Measurements from ENCODE around the gene PKHD1. TPM values are rescaled to one million over a fixed set of nuclear protein-coding genes. Genes with fewer than 3 reads are reported as not detected.

The PKHD1 gene
- total RNA-seq, 6 experiments from 2014 or later, result 1.2 to 3.0 (median 2.3) TPM

- no peak for DNase-seq
- 91% methylated on average over 3 of the region's 3 CpGs for WGBS (ENCODE audit: insufficient coverage, low coverage, low lambda C conversion rate, missing lambda C conversion rate)
- no peak for TF ChIP-seq POLR2A (IDR thresholded peaks at IDR 0.05)
- Histone ChIP-seq H3K27me3 (no peaks in the 10 kb centered on the region), H3K4me3 (no peak overlapping the region), H3K9me3 (no peaks in the 10 kb centered on the region), H3K4me1 (peaks cover 0 to 4% (median 0%) of the 10 kb centered on the region in 4 donors), H3K27ac (no peak overlapping the region), H3K36me3 (no peaks in the 10 kb centered on the region)
- intact Hi-C loops (cut with DNase I), result no loop called here
- no peak for ATAC-seq
Observed at GRCh38 chr6:52061481-52061880, 25.9 kb downstream of the PKHD1 start.

DNA sequence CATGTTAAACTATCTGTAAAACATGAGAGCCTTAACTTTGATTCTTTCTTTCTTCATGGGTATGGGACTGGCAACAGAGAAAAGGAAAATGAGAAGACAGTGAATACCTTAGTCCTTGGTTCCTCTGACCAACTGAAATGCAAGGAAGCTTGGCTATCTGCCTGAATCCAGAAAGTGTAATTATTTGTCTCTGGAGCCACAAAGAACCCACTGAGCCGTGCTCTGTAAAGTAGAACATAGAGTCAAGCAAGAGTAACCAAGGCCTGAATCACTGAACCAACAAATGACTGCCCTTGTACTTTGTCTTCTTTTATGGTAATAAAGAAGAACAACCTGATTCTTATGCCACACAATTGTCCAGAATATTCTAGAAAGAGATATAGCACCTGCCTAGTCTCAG lies 27.6 kb downstream of the PKHD1 start:
- TF ChIP-seq CTCF (IDR thresholded peaks at IDR 0.05), result no peak
- no peak overlapping the region for H3K4me3 ChIP-seq
- no peaks in the 10 kb centered on the region for H3K27me3 ChIP-seq
- WGBS (ENCODE audit: insufficient coverage, low coverage, low lambda C conversion rate, missing lambda C conversion rate), result 33% methylated on average over 1 of the region's 1 CpG
- H3K4me1 ChIP-seq, result peaks cover 0 to 4% (median 0%) of the 10 kb centered on the region in 4 donors
- intact Hi-C loops (cut with DNase I), result no loop called here
- H3K27ac ChIP-seq, result no peak overlapping the region
- no peaks in the 10 kb centered on the region for H3K9me3 ChIP-seq
- ATAC-seq (no peak), DNase-seq (no peak)
- no peaks in the 10 kb centered on the region for H3K36me3 ChIP-seq

- H3K4me1 ChIP-seq, result no peaks in the 10 kb centered on the region
- no peak overlapping the region for H3K4me3 ChIP-seq
- intact Hi-C loops (cut with DNase I), result no loop called here
- TF ChIP-seq CTCF (IDR thresholded peaks at IDR 0.05) (no peak), POLR2A (IDR thresholded peaks at IDR 0.05) (no peak)
- DNase-seq, result no peak
- no peak overlapping the region for H3K27ac ChIP-seq
- 80% methylated on average over 4 of the region's 7 CpGs for WGBS (ENCODE audit: insufficient coverage, low coverage, low lambda C conversion rate, missing lambda C conversion rate)
- no peaks in the 10 kb centered on the region for H3K9me3 ChIP-seq
- no peak for ATAC-seq
- no peaks in the 10 kb centered on the region for H3K36me3 ChIP-seq
- no peaks in the 10 kb centered on the region for H3K27me3 ChIP-seq
Observed at GRCh38 chr6:52055451-52055850, 32.0 kb downstream of the PKHD1 start.

DNA sequence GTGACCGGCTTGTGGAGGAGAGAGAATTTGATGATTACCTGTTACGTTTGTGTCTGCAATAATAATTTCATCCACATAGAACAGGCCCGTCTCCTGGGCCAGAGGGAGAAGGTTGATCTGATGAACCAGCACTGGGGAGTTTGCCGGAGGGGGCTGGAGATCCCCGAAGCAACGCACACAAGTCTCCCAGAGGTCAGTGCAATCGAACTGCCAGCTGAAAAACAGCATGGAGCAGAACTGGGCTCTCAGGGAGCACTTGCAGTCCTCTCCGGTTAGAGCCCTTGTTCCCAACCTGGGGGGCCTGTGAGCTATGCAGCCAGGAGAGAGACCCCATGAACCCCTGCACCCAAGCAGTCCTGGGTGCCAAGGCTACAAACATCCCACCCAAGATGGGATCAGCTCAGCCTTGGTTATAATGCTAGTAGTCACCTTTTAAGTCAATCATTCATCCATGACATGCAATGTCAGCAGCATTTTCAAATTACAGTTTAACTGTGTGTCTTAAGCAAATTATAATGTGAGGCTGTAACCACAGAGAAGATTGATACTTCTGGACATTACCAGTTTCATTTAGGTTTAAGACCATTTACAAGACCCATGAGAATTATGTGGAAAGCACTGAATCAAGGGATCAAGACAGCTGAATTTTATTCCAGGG lies 34.2 kb downstream of the PKHD1 start:
- H3K27me3 ChIP-seq, result no peaks in the 10 kb centered on the region

GRCh38 chr6:52050051-52050405 lies 37.4 kb downstream of the PKHD1 start:
- WGBS (ENCODE audit: insufficient coverage, low coverage, low lambda C conversion rate, missing lambda C conversion rate), result 92% methylated on average over 2 of the region's 7 CpGs
- intact Hi-C loops (cut with DNase I), result no loop called here
- no peaks in the 10 kb centered on the region for H3K27me3 ChIP-seq
- DNase-seq (no peak), ATAC-seq (no peak)
- no peak overlapping the region for H3K27ac ChIP-seq
- no peaks in the 10 kb centered on the region for H3K4me1 ChIP-seq
- no peak overlapping the region for H3K4me3 ChIP-seq
- H3K9me3 ChIP-seq, result no peaks in the 10 kb centered on the region
- peaks cover 0 to 5% (median 0%) of the 10 kb centered on the region in 4 donors for H3K36me3 ChIP-seq
- TF ChIP-seq CTCF (IDR thresholded peaks at IDR 0.05) (no peak), POLR2A (IDR thresholded peaks at IDR 0.05) (no peak)

More for the DNA sequence above, 34.2 kb downstream of the PKHD1 start:
- TF ChIP-seq CTCF (IDR thresholded peaks at IDR 0.05) (no peak), POLR2A (IDR thresholded peaks at IDR 0.05) (no peak)
- Histone ChIP-seq H3K4me3 (no peak overlapping the region), H3K36me3 (no peaks in the 10 kb centered on the region), H3K27ac (no peak overlapping the region), H3K4me1 (no peaks in the 10 kb centered on the region), H3K9me3 (no peaks in the 10 kb centered on the region)
- ATAC-seq (no peak), DNase-seq (no peak)
- 81% methylated on average over 3 of the region's 8 CpGs for WGBS (ENCODE audit: insufficient coverage, low coverage, low lambda C conversion rate, missing lambda C conversion rate)
- intact Hi-C loops (cut with DNase I), result no loop called here
